Measurements from ENCODE around the gene PDCD7.
"Not testable (repeated sequence)": the region's sequence is repeated elsewhere in the genome, so short reads cannot be mapped to it uniquely, and the experiment has no call there.

The PDCD7 gene, protein sequence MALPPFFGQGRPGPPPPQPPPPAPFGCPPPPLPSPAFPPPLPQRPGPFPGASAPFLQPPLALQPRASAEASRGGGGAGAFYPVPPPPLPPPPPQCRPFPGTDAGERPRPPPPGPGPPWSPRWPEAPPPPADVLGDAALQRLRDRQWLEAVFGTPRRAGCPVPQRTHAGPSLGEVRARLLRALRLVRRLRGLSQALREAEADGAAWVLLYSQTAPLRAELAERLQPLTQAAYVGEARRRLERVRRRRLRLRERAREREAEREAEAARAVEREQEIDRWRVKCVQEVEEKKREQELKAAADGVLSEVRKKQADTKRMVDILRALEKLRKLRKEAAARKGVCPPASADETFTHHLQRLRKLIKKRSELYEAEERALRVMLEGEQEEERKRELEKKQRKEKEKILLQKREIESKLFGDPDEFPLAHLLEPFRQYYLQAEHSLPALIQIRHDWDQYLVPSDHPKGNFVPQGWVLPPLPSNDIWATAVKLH

DNA sequence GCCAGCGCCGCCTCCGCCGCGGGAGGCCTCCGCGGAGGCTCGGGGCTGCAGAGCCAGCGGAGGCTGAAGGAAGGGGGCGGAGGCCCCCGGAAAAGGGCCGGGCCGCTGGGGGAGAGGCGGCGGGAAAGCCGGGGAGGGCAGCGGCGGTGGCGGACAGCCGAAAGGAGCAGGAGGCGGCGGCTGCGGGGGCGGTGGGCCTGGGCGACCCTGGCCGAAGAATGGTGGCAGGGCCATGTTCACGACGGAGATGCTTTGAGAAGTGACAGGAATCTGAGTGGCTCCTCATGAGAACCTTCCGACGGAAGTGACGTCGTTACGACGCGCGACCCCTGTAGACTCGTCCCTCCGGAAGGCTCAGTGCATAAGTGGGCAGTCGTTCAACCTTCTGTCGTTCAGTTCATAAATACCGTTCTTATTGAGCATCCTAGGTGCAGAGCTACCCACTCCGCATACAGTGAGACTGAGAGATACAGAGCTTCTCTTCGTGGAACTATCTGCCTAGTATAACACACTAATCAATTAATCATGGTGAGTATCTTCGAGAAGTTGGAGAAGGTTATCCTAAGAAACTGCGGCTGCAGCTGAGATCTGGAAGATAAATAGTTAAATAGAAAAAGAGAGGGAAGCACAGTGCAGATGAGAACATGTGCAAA is at the start of gene PDCD7:
Gene PDCD7, minus strand, starts transcription at position 261 of the 653 bp plus-strand sequence. Its CDS starts 27 bp downstream, at position 234.
- no peak for TF ChIP-seq ZNF274 (IDR thresholded peaks at IDR 0.05; ENCODE audit: low read depth, low read length)
- H3K4me3 ChIP-seq (ENCODE audit: low read length): peak within 1 kb of the TSS; percentile 67

DNA sequence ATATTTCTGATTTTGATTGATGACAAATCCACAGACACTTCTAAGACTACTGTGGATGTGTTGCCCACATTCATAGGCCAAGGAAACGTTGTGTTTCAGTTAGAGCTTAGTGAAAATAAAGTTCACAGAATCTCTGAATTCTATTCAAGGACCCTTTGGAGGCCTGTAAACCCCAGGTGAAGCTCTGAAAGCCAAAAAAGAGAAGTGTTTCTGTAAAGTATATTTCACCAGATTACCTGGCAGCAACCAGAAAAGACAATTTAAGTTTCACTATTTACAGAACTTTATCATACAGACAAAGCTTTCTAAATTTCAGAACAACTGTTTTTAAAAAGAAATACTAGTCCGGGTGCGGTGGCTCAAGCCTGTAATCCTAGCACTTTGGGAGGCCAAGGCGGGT is 48.9 kb upstream of the PDCD7 start:
- no peak overlapping the region; the same call in 1 of the 2 replicates for H3K4me3 ChIP-seq (ENCODE audit: low read length)
- no peak for TF ChIP-seq ZNF274 (IDR thresholded peaks at IDR 0.05; ENCODE audit: low read depth, low read length)

DNA sequence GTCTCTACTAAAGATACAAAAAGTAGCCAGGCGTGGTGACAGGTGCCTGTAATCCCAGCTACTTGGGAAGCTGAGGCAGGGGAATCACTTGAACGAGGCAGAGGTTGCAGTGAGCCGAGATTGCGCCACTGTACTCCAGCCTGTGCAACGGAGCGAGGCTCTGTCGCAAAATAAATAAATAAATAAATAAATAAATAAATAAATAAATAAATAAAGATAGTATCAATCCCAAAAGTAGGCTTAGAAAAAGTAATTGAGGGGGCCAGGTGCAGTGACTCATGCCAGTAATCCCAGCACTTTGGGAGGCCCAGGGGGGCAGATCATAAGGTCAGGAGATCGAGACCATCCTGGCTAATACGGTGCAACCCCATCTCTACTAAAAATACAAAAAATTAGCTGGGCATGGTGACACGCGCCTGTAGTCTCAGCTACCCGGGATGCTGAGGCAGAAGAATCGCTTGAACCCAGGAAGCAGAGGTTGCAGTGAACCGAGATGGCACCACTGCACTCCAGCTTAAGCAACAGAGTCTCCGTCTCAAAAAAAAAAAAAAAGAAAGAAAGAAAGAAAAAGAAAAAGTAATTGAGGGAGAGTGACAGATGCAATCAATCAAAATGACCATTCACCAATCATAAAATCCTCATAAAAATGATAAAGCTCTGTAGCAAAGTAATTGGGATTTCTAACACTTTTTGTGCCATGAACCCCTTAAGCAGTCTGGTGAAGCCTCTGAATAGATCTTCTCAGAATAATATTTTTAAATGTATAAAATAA is 48.2 kb upstream of the PDCD7 start:
- not testable (repeated sequence) for H3K4me3 ChIP-seq (ENCODE audit: low read length)

DNA sequence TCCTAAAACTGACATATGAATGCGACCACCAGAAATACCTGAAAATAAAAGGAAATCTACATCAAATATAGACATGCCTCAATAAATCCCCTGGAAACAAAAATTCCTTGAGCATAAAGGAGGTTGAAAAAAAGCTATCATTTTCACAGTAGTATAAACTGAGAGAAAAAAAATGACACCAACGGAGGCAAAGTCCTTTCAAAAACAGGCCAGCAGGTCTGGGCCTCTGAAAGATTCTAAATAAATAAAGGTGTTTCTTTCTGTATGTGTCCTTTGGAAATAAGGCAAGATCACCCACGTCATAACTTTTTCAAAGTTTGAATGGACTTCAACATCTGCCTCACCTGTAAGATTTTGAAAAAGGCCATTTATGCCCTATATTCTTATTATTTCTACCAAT is 46.6 kb upstream of the PDCD7 start:
- no peak for TF ChIP-seq ZNF274 (IDR thresholded peaks at IDR 0.05; ENCODE audit: low read depth, low read length)

DNA sequence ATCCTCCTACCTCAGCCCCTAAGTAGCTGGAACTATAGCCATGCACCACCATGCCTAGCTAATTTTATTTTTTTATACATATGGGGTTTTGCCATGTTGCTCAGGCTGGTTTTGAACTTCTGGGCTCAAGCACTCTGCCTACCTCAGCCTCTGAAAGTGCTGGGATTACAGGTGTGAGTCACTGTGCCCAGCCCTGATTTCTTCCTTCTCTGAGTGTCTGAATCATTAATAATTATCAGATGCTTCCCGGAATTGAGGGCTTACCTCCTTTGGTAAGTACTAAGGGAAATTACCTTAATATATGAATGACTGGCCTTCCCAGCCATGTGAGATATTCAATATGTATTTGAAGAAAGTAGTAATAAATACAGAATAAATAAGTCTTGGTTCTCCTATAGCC is 44.3 kb upstream of the PDCD7 start:
- no peak overlapping the region for H3K4me3 ChIP-seq (ENCODE audit: low read length)
- no peak for TF ChIP-seq ZNF274 (IDR thresholded peaks at IDR 0.05; ENCODE audit: low read depth, low read length)

More for the DNA sequence above, 46.6 kb upstream of the PDCD7 start:
- H3K4me3 ChIP-seq (ENCODE audit: low read length): no peak overlapping the region

DNA sequence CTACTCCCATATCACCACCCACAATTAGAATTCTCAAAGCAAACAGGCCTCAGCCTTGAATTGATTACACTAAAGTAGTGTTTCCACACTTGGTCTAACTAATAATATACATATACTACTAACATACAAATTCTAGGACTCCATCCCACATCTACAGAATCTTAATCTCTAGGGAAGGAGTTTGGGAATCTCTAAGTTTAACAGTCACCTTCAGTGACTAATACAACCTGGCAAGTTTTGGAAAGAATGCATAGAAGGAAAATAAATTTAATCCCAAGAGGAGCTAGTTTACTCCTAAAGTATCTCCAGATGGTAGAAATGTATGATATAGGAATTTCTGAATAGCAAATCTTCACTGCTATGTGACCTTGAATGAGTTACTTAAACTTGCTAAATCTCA is 42.4 kb upstream of the PDCD7 start:
- TF ChIP-seq ZNF274 (IDR thresholded peaks at IDR 0.05; ENCODE audit: low read depth, low read length): no peak
- no peak overlapping the region for H3K4me3 ChIP-seq (ENCODE audit: low read length)

DNA sequence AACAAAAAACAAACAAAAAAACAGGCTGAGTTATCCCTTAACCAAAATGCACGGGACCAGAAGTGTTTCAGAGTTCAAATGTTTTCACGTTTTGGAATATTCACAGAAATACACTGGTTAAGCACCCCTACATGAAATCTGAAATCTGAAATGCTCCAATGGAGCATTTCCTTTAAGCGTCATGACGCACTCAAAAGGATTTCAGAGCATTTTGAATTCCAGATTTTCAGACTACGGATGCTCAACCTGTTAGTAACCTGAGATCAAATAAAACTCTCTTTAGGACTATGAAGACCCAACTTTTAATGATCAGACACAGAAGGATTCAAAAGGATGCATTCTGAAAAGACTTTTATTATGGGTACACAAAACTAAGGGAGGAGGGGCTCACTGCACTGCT is 41.9 kb upstream of the PDCD7 start:
- no peak for TF ChIP-seq ZNF274 (IDR thresholded peaks at IDR 0.05; ENCODE audit: low read depth, low read length)
- H3K4me3 ChIP-seq (ENCODE audit: low read length): no peak overlapping the region

DNA sequence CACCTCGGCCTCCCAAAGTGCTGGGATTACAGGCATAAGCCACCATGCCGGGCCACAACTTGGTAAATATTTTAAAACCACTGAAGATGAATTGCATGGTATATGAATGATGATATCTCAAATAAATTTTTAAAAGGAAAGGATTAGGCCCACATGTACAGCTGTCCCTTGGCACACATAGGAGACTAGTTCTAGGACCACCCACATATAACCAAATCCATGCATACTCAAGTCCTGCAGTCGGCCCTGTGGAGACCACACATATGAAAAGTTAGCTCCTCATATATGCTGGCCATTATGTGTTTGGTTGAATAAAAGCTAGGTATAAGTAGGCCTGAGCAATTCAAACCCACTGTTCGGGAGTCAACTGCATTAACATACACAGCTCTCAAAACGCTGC is 40.9 kb upstream of the PDCD7 start:
- H3K4me3 ChIP-seq (ENCODE audit: low read length): no peak overlapping the region

DNA sequence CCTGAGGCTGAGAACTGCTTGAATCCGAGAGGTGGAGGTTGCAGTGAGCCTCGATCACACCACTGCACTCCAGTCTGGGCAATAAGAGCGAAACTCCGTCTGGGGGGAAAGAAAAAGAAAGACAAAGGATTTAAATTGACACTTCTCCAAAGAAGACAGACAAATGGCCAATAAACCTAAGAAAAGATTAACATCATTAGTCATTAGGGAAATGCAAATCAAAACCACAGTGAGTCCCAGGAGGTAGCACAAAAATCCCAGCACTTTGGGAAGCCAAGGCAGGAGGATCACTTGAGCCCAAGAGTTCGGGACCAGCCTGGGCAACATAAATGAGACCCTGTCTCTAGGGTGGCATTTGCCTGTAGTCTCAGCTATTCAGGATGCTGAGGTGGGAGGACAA is 38.9 kb upstream of the PDCD7 start:
- no peak overlapping the region for H3K4me3 ChIP-seq (ENCODE audit: low read length)
- no peak for TF ChIP-seq ZNF274 (IDR thresholded peaks at IDR 0.05; ENCODE audit: low read depth, low read length)

More for the DNA sequence above, 40.9 kb upstream of the PDCD7 start:
- TF ChIP-seq ZNF274 (IDR thresholded peaks at IDR 0.05; ENCODE audit: low read depth, low read length): no peak

DNA sequence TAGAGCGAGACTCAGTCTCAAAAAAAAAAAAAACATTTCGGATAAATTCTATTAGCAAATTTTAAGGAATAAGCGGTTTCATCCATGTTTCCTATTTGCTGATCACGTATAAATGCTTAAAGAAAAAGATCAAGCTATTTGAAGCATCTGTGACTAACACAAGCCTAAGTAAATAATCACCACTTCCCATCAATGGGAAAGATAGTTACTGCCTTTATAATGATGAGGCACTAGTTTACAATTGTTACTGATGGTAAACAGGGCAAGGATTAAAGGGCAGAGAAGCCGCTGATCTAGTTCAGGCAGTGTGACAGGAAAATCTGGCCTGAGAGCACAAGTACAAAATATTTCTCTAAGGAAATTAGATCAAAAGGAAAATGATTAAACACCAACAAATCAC is 37.8 kb upstream of the PDCD7 start:
- no peak for TF ChIP-seq ZNF274 (IDR thresholded peaks at IDR 0.05; ENCODE audit: low read depth, low read length)
- H3K4me3 ChIP-seq (ENCODE audit: low read length): no peak overlapping the region

DNA sequence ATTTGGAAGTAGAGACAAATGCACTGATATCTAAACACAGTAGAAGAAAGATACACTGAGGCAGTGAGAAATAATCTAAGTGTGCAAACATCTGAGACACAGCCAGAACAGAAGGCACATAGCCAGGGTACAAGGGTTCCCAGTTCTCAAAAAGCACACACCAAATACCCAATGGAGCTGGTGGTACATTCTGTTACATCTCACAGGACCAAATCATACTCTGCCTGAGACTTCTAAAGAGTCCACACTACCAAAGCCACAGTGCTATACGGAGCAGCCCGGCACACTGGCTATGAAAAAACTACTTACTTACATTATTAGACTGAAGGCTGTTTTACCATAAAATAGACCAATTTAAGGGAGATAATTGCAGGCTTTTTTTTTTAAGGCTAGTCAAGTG is 32.3 kb upstream of the PDCD7 start:
- TF ChIP-seq ZNF274 (IDR thresholded peaks at IDR 0.05; ENCODE audit: low read depth, low read length): no peak
- no peak overlapping the region for H3K4me3 ChIP-seq (ENCODE audit: low read length)

DNA sequence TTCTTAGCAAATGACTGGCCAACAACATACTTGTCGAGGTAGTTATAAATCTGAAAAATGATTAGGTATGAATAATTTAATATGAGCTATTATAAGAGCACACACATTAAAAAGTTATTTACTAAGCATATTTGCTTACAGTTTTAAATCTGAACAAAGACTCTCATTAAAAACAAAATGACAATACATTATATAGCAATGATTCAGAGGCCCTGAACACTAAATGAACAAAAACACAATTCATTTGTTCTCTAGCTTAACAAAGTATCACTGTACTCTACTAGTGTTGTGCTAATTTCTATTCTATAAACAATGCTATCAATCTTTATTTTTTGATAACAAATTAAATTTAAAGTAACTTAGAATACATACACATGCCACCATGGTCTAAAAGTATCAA is 30.5 kb upstream of the PDCD7 start:
- no peak overlapping the region for H3K4me3 ChIP-seq (ENCODE audit: low read length)

DNA sequence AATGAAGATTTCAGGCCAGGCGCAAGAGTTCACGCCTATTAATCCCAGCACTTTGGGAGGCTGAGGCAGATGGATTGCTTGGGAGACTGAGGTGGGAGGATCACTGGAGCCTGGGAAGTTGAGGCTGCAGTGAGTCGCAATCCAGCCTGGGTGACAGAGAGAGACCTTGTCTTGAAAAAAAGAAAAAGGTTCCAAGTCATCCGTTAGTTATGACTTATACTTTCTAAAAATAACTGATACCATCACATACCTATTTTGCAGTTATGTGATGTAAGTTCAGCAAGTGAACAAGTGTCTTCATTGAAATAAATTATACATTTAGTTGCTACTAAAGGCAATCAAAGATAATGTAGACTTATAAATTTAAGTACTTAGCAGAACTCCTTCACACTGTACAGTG is 29.4 kb upstream of the PDCD7 start:
- no peak overlapping the region for H3K4me3 ChIP-seq (ENCODE audit: low read length)
- TF ChIP-seq ZNF274 (IDR thresholded peaks at IDR 0.05; ENCODE audit: low read depth, low read length): no peak

More for the DNA sequence above, 30.5 kb upstream of the PDCD7 start:
- no peak for TF ChIP-seq ZNF274 (IDR thresholded peaks at IDR 0.05; ENCODE audit: low read depth, low read length)

DNA sequence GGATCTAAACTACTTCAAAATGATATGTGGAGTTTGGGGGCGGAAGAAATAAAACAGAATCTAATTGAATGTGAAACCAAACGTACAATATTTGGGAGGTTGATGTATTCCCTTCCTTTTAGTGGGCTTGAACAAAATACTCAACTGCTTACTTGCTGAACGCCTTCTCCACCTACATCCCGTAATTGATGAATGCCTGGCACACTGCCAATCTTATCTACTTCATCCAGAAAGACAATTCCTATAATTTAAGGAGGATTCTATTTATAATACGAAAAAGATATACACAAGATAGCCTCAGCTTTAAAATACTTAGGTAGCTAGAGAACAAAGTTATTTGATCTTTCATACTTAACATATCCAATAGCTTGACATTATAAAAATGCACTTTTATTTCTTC is 23.1 kb upstream of the PDCD7 start:
- TF ChIP-seq ZNF274 (IDR thresholded peaks at IDR 0.05; ENCODE audit: low read depth, low read length): no peak
- no peak overlapping the region for H3K4me3 ChIP-seq (ENCODE audit: low read length)
